Measurements from ENCODE around the gene CSNK2B.

Gene CSNK2B

GRCh38 chr6:31620586-31621319 is 45.1 kb upstream of the CSNK2B start, which contains the start of gene PRRC2A:
PRRC2A (plus strand) TSS chr6:31620715; CDS start chr6:31622790, 2,075 bp downstream.
- Histone ChIP-seq H3K9me2 (replicated peaks; ENCODE audit: insufficient read depth, low read length) (no peaks in the 10 kb centered on the region), H3K4me3 (ENCODE audit: low read length) (peak within 1 kb of the TSS; percentile 95), H3K27ac (ENCODE audit: low read length) (peak within 1 kb of the TSS; percentile 99), H2AFZ (ENCODE audit: low read length) (peak within 1 kb of the TSS; percentile 63), H3K9ac (ENCODE audit: low read length) (peak within 1 kb of the TSS; percentile 97), H3K9me3 (replicated peaks; ENCODE audit: insufficient read depth, low read length) (no peaks in the 10 kb centered on the region), H3F3A (ENCODE audit: insufficient read depth, low read length) (peaks cover 7% of the 10 kb centered on the region; the same call in 1 of the 2 replicates), H3K36me3 (replicated peaks; ENCODE audit: insufficient read depth, low read length) (peaks cover 4% of the 10 kb centered on the region; the same call in 1 of the 2 replicates), H3K4me1 (ENCODE audit: low read length) (peaks cover 8% of the 10 kb centered on the region; the same call in 1 of the 2 replicates), H3K79me2 (ENCODE audit: low read length) (peaks cover 52% of the 10 kb centered on the region), H3K4me2 (ENCODE audit: low read depth, low read length) (peak within 1 kb of the TSS; percentile 71), H4K20me1 (ENCODE audit: insufficient read depth, low read length) (no peaks in the 10 kb centered on the region), H3K27me3 (replicated peaks; ENCODE audit: insufficient read depth, low read length) (no peaks in the 10 kb centered on the region)
- TF ChIP-seq CTCF (IDR thresholded peaks at IDR 0.05; ENCODE audit: low read length) (no peak), EZH2phosphoT487 (IDR thresholded peaks at IDR 0.05; ENCODE audit: low read length) (no peak), EZH2 (optimal IDR thresholded peaks at IDR 0.05; ENCODE audit: low read depth, low read length) (no peak)
- DNase-seq, result no peak

DNA sequence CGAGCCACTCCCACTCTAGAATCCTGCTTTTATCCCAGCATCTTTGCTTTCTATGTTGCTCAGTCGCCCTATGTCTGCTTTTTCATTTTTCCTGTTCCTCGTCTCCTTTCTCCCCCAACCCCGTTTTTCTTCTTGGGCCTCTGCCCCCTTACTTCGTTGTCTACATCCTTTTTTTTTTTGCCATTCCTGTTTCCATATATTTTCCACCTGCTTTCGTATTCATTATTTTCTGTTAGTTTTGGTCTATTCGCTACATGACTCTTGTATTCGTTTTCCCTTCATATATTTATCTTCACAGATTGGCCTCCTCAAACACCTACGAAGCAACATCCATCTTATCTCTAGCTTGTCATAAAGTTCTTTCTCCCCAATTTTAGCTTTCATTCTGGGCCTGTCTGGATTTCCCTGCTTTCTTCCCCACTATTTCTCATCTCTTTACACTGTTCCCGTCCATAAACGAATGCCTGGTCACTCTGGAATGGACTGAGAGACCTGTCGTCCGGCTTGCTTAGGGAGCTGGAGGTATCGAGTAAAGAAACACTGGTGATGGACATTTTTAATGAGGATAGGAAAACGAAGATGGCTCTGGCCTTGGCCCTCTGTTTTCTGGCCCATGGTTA is 44.5 kb upstream of the CSNK2B start:
- Histone ChIP-seq H3K4me3 (ENCODE audit: low read length) (peak overlapping the region; percentile 95), H3K36me3 (replicated peaks; ENCODE audit: insufficient read depth, low read length) (peaks cover 8% of the 10 kb centered on the region; the same call in 1 of the 2 replicates), H4K20me1 (ENCODE audit: insufficient read depth, low read length) (no peaks in the 10 kb centered on the region), H3K4me1 (ENCODE audit: low read length) (peaks cover 8% of the 10 kb centered on the region; the same call in 1 of the 2 replicates), H3K9me2 (replicated peaks; ENCODE audit: insufficient read depth, low read length) (no peaks in the 10 kb centered on the region), H3K9me3 (replicated peaks; ENCODE audit: insufficient read depth, low read length) (no peaks in the 10 kb centered on the region), H3K4me2 (ENCODE audit: low read depth, low read length) (peak overlapping the region; percentile 71), H2AFZ (ENCODE audit: low read length) (peak overlapping the region; percentile 51; the same call in 1 of the 2 replicates), H3F3A (ENCODE audit: insufficient read depth, low read length) (peaks cover 7% of the 10 kb centered on the region; the same call in 1 of the 2 replicates), H3K9ac (ENCODE audit: low read length) (peak overlapping the region; percentile 97), H3K27me3 (replicated peaks; ENCODE audit: insufficient read depth, low read length) (no peaks in the 10 kb centered on the region), H3K79me2 (ENCODE audit: low read length) (peaks cover 59% of the 10 kb centered on the region), H3K27ac (ENCODE audit: low read length) (peak overlapping the region; percentile 59; the same call in 1 of the 2 replicates)
- DNase-seq, result no peak
- TF ChIP-seq EZH2phosphoT487 (IDR thresholded peaks at IDR 0.05; ENCODE audit: low read length) (no peak), CTCF (IDR thresholded peaks at IDR 0.05; ENCODE audit: low read length) (no peak), EZH2 (optimal IDR thresholded peaks at IDR 0.05; ENCODE audit: low read depth, low read length) (no peak)

DNA sequence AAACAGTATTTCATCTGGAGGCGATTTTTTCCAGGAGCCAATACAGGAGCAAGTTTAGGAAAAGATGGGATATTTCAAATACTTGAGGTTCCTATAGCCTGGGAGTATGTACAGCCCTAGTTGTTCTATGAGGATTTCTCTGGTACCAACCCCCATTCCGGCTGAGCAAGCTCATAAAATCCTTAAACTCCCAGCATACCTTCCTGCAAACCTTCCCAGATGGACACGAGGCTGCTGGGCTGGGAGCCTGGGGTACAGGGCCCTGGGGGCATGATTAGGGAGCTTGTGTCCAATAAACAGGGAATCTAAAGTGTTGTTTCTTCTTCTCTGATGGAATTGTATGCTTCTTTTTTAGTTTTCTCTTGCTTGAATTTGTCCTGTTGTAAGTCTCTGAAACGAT is 43.9 kb upstream of the CSNK2B start:
- TF ChIP-seq EZH2 (optimal IDR thresholded peaks at IDR 0.05; ENCODE audit: low read depth, low read length) (no peak), EZH2phosphoT487 (IDR thresholded peaks at IDR 0.05; ENCODE audit: low read length) (no peak), CTCF (IDR thresholded peaks at IDR 0.05; ENCODE audit: low read length) (no peak)
- Histone ChIP-seq H3K4me1 (ENCODE audit: low read length) (peaks cover 8% of the 10 kb centered on the region; the same call in 1 of the 2 replicates), H3K9me3 (replicated peaks; ENCODE audit: insufficient read depth, low read length) (no peaks in the 10 kb centered on the region), H3K9ac (ENCODE audit: low read length) (peak overlapping the region; percentile 97), H3K4me2 (ENCODE audit: low read depth, low read length) (peak overlapping the region; percentile 71), H3K27ac (ENCODE audit: low read length) (no peak overlapping the region), H4K20me1 (ENCODE audit: insufficient read depth, low read length) (no peaks in the 10 kb centered on the region), H3K79me2 (ENCODE audit: low read length) (peaks cover 64% of the 10 kb centered on the region), H3K9me2 (replicated peaks; ENCODE audit: insufficient read depth, low read length) (no peaks in the 10 kb centered on the region), H3F3A (ENCODE audit: insufficient read depth, low read length) (peaks cover 7% of the 10 kb centered on the region; the same call in 1 of the 2 replicates), H3K27me3 (replicated peaks; ENCODE audit: insufficient read depth, low read length) (no peaks in the 10 kb centered on the region), H3K36me3 (replicated peaks; ENCODE audit: insufficient read depth, low read length) (peaks cover 10% of the 10 kb centered on the region; the same call in 1 of the 2 replicates), H2AFZ (ENCODE audit: low read length) (no peak overlapping the region), H3K4me3 (ENCODE audit: low read length) (peak overlapping the region; percentile 95)
- DNase-seq, result no peak
